ENCODE data around the gene ZNF462.

GRCh38 chr9:106816524-106816923 is 46.4 kb upstream of the ZNF462 start:
- TF ChIP-seq ZNF317 (CRISPR knock-in tag; IDR thresholded peaks at IDR 0.05; ENCODE audit: borderline replicate concordance, low read depth) (no peak), NFYB (CRISPR knock-in tag; conservative IDR thresholded peaks at IDR 0.05; ENCODE audit: low read depth) (no peak), JUN (CRISPR knock-in tag; IDR thresholded peaks at IDR 0.05) (no peak), PRDM15 (CRISPR knock-in tag; IDR thresholded peaks at IDR 0.05) (no peak), SP1 (CRISPR knock-in tag; conservative IDR thresholded peaks at IDR 0.05) (no peak)
- TF ChIP-seq, protein P1, sequence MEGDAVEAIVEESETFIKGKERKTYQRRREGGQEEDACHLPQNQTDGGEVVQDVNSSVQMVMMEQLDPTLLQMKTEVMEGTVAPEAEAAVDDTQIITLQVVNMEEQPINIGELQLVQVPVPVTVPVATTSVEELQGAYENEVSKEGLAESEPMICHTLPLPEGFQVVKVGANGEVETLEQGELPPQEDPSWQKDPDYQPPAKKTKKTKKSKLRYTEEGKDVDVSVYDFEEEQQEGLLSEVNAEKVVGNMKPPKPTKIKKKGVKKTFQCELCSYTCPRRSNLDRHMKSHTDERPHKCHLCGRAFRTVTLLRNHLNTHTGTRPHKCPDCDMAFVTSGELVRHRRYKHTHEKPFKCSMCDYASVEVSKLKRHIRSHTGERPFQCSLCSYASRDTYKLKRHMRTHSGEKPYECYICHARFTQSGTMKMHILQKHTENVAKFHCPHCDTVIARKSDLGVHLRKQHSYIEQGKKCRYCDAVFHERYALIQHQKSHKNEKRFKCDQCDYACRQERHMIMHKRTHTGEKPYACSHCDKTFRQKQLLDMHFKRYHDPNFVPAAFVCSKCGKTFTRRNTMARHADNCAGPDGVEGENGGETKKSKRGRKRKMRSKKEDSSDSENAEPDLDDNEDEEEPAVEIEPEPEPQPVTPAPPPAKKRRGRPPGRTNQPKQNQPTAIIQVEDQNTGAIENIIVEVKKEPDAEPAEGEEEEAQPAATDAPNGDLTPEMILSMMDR (IDR thresholded peaks at IDR 0.05) = no peak
